ENCODE data around the gene SLC9A3. TPM values are rescaled to one million over a fixed set of nuclear protein-coding genes. Genes with fewer than 3 reads are reported as not detected.

Gene SLC9A3
- total RNA-seq, 6 donors from 2014 or later: 1.0 to 4.1 (median 1.9) TPM

DNA sequence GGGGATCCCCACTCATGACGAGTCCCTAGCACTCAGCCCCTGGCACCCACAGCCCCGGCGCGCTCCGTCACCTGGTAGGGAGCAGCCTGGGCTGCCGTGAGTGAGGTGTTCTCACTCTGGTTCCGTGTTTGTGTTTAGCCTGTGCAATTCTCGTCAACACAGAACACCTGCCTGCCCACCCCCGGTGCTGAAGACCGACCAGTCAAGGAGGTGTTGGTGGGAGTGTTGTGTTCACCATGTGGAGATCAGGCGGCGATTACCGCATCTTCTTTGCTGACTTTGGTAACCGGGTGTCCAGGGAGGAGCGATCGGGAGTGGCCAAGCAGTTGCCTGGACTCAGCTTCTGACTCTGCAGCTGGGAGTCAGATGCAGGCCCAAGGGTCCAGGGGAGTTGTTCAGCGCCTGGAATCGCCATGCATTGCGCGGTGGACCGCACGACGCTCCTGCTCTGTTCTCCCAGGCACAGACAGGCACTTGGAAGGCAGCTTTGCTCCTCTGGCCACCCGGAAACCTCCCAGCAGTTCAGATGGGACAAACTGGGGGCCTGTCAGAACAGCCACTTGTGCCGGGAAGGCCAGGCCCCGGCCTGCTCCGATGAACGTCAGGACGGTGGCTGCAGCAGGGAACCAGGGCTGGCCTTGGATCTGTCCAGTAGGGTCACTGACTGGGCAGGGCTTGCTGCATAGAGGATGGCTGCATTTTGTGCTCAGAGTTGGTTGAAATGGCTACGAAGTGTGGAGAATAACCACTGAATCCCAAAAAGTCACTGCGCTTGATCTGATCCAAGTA, 53.1 kb downstream of the SLC9A3 start:
- peak overlapping the region in 1 of 4 donors; percentile 63 for H3K27ac ChIP-seq
- H3K4me3 ChIP-seq: peak overlapping the region in 1 of 4 donors; percentile 100
- no peaks in the 10 kb centered on the region for H3K9me3 ChIP-seq
- H3K4me1 ChIP-seq: peaks cover 20 to 40% (median 29%) of the 10 kb centered on the region in 4 donors
- ATAC-seq (ENCODE audit: low FRiP score in 2 of 2) (no peak), DNase-seq (peak in 1 of 2 donors; percentile 68)
- TF ChIP-seq, protein P1, sequence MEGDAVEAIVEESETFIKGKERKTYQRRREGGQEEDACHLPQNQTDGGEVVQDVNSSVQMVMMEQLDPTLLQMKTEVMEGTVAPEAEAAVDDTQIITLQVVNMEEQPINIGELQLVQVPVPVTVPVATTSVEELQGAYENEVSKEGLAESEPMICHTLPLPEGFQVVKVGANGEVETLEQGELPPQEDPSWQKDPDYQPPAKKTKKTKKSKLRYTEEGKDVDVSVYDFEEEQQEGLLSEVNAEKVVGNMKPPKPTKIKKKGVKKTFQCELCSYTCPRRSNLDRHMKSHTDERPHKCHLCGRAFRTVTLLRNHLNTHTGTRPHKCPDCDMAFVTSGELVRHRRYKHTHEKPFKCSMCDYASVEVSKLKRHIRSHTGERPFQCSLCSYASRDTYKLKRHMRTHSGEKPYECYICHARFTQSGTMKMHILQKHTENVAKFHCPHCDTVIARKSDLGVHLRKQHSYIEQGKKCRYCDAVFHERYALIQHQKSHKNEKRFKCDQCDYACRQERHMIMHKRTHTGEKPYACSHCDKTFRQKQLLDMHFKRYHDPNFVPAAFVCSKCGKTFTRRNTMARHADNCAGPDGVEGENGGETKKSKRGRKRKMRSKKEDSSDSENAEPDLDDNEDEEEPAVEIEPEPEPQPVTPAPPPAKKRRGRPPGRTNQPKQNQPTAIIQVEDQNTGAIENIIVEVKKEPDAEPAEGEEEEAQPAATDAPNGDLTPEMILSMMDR (IDR thresholded peaks at IDR 0.05): no peak
- TF ChIP-seq POLR2A (IDR thresholded peaks at IDR 0.05) (no peak), POLR2AphosphoS5 (IDR thresholded peaks at IDR 0.05) (no peak), EP300 (IDR thresholded peaks at IDR 0.05) (no peak)
- WGBS, 2 donors: 92 to 93% methylated on average over 24 to 31 of the region's 31 CpGs
- peaks cover 0 to 23% (median 6%) of the 10 kb centered on the region in 4 donors for H3K36me3 ChIP-seq
- H3K27me3 ChIP-seq: peaks cover 0 to 13% (median 4%) of the 10 kb centered on the region in 4 donors

DNA sequence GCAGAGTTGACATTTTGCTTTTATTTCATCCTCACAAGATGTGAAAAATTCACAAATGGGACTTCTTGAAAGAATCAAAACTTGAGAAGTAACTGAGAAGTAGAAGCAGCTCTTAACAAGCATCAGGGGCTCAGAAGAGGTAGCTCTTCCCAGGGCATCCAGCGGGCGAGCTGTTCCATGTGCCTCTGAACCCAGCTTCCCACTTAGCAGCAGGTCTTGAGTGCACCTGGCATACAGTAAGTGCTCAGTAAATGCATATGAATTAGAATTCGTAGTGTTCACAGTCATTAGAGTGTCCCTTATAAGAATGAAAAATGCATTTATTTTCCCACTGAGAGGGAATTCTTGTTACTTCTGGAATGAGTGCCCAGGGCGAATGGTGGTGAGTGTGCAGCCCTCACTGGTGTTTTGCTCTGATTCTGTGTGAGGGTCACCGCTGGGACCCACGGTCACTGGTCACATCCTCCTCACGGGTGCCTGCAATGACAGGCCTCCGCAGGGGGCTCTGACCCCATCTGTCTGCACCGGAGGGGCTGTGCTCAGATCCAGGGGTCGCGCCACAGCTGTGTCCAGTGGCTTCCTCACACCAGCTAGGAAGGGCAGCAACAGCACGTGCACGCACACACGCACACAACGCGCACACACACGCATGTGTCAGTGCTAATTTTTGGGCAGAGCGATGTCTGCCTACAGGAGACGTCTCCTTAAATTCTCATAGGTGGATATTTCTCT, 54.3 kb downstream of the SLC9A3 start:
- Histone ChIP-seq H3K4me3 (no peak overlapping the region), H3K9me3 (no peaks in the 10 kb centered on the region), H3K36me3 (peaks cover 0 to 35% (median 19%) of the 10 kb centered on the region in 4 donors), H3K27ac (no peak overlapping the region), H3K27me3 (peaks cover 0 to 3% (median 0%) of the 10 kb centered on the region in 4 donors), H3K4me1 (peaks cover 16 to 36% (median 24%) of the 10 kb centered on the region in 4 donors)
- DNase-seq (no peak), ATAC-seq (ENCODE audit: low FRiP score in 2 of 2) (no peak)
- no peak for TF ChIP-seq POLR2AphosphoS5 (IDR thresholded peaks at IDR 0.05)
- TF ChIP-seq, protein P1 (IDR thresholded peaks at IDR 0.05): no peak
- no peak for TF ChIP-seq POLR2A (IDR thresholded peaks at IDR 0.05)
- no peak for TF ChIP-seq EP300 (IDR thresholded peaks at IDR 0.05)
- 88 to 89% methylated on average over 19 of the region's 19 CpGs for WGBS, 2 donors

DNA sequence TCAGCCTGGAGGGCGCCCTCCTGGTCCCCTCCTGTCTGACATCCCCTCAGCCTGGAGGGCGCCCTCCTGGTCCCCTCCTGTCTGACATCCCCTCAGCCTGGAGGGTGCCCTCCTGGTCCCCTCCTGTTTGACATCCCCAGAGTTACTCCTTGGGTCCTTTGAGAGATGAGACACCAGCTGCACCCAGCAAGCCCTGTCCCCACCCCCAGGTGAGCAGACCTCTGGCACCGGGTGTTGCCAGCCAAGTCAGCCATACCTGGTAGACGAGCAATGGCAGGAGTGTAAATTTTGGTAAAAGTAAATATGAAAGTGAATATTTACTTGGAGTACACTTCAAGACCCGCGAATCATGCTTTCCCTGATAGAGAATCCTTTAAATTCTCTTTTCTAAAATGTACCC, 55.8 kb downstream of the SLC9A3 start:
- no peak for ATAC-seq (ENCODE audit: low FRiP score in 2 of 2)
- H3K27me3 ChIP-seq: no peaks in the 10 kb centered on the region
- H3K36me3 ChIP-seq: peaks cover 10 to 50% (median 30%) of the 10 kb centered on the region in 4 donors
- no peak for DNase-seq
- H3K4me1 ChIP-seq: peaks cover 10 to 21% (median 15%) of the 10 kb centered on the region in 4 donors
- TF ChIP-seq, protein P1 (IDR thresholded peaks at IDR 0.05): no peak
- TF ChIP-seq POLR2A (IDR thresholded peaks at IDR 0.05) (no peak), EP300 (IDR thresholded peaks at IDR 0.05) (no peak)
- H3K27ac ChIP-seq: no peak overlapping the region
- WGBS, 2 donors: 90 to 92% methylated on average over 4 to 5 of the region's 6 CpGs
- no peak overlapping the region for H3K4me3 ChIP-seq
- no peaks in the 10 kb centered on the region for H3K9me3 ChIP-seq

DNA sequence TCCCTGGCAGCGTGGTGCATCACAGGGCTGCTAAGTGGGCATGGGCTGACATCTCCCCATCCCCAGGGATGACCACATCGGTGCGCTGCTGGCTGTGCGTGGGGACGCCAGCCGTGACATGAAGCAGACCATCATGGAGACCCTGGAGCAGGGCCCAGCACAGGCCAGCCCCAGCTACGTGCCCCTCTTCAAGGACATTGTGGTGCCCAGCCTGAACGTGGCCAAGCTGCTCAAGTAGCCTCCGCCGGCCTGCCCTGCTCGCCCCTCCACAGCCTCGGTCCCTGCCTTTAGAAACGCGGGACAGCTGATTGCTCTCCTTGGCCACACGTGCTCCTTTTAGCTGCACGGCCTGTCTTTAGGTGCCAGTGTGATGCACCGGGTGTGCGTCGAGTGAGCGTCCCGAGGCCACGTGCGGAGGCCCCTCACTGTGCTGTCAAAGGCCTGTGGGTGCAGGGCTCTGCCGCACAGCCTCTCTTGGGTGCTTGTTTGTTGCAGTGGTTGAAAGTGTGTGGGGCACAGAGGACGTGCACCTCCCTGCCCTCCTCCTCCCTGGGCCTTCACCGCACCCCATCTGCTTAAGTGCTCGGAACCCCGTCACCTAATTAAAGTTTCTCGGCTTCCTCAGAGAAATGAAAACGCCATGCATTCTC, 57.5 kb downstream of the SLC9A3 start:
- DNase-seq (peak in 1 of 2 donors; percentile 73), ATAC-seq (ENCODE audit: low FRiP score in 2 of 2) (no peak)
- Histone ChIP-seq H3K27me3 (no peaks in the 10 kb centered on the region), H3K4me1 (peaks cover 4 to 10% (median 8%) of the 10 kb centered on the region in 4 donors), H3K27ac (no peak overlapping the region), H3K4me3 (no peak overlapping the region), H3K9me3 (no peaks in the 10 kb centered on the region), H3K36me3 (peaks cover 15 to 66% (median 46%) of the 10 kb centered on the region in 4 donors)
- TF ChIP-seq EP300 (IDR thresholded peaks at IDR 0.05): no peak
- TF ChIP-seq, protein P1 (IDR thresholded peaks at IDR 0.05): no peak
- no peak for TF ChIP-seq POLR2A (IDR thresholded peaks at IDR 0.05)
- TF ChIP-seq POLR2AphosphoS5 (IDR thresholded peaks at IDR 0.05): no peak
- 93 to 95% methylated on average over 22 to 30 of the region's 30 CpGs for WGBS, 2 donors
